HG03354 (cell line): Measurements from ENCODE around the gene SH3RF2.
"Not testable (repeated sequence)": the region's sequence is repeated elsewhere in the genome, so short reads cannot be mapped to it uniquely, and the experiment has no call there.

Experiments
- ATAC-seq: cut with Tn5 transposase; IDR thresholded peaks from one replicate; pipeline ENCODE4 v1.9.1; 2021; ENCODE audit warnings: mild to moderate bottlenecking; ENCODE audit not compliant: unreplicated experiment, poor library complexity, severe bottlenecking

SH3RF2 gene

GRCh38 chr5:145936401-145937131 lies at the start of gene SH3RF2:
TSS of gene SH3RF2 (plus strand) at chr5:145936578. CDS start at chr5:145937929, 1,351 bp downstream.
- ATAC-seq: peak; percentile 60

GRCh38 chr5:145887217-145887616 lies 49.2 kb upstream of the SH3RF2 start:
- no peak for ATAC-seq

GRCh38 chr5:145887976-145888574 lies 48.3 kb upstream of the SH3RF2 start:
- ATAC-seq: peak; percentile 66

- ATAC-seq: no peak
Measured at GRCh38 chr5:145889611-145890010, 46.8 kb upstream of the SH3RF2 start.

- ATAC-seq: not testable (repeated sequence)
Measured at GRCh38 chr5:145891378-145891777, 45.0 kb upstream of the SH3RF2 start.

GRCh38 chr5:145898171-145898570 lies 38.2 kb upstream of the SH3RF2 start:
- no peak for ATAC-seq

- no peak for ATAC-seq
Measured at GRCh38 chr5:145902421-145902820, 34.0 kb upstream of the SH3RF2 start.

- peak; percentile 74 for ATAC-seq
Measured at GRCh38 chr5:145903113-145903512, 33.3 kb upstream of the SH3RF2 start.

- ATAC-seq: no peak
Measured at GRCh38 chr5:145903867-145904266, 32.5 kb upstream of the SH3RF2 start.

- no peak for ATAC-seq
Measured at GRCh38 chr5:145904743-145905142, 31.6 kb upstream of the SH3RF2 start.

GRCh38 chr5:145906401-145906800 lies 30.0 kb upstream of the SH3RF2 start:
- no peak for ATAC-seq

- ATAC-seq: no peak
Measured at GRCh38 chr5:145908206-145908960, 28.0 kb upstream of the SH3RF2 start.

- no peak for ATAC-seq
Measured at GRCh38 chr5:145911164-145911563, 25.2 kb upstream of the SH3RF2 start.

- no peak for ATAC-seq
Measured at GRCh38 chr5:145912019-145912418, 24.4 kb upstream of the SH3RF2 start.

- ATAC-seq: no peak
Measured at GRCh38 chr5:145912594-145912993, 23.8 kb upstream of the SH3RF2 start.

- no peak for ATAC-seq
Measured at GRCh38 chr5:145913701-145914100, 22.7 kb upstream of the SH3RF2 start.

- ATAC-seq: no peak
Measured at GRCh38 chr5:145915970-145916638, 20.3 kb upstream of the SH3RF2 start.

GRCh38 chr5:145917288-145917687 lies 19.1 kb upstream of the SH3RF2 start:
- no peak for ATAC-seq

- ATAC-seq: no peak
Measured at GRCh38 chr5:145918397-145918796, 18.0 kb upstream of the SH3RF2 start.

GRCh38 chr5:145919413-145919812 lies 17.0 kb upstream of the SH3RF2 start:
- ATAC-seq: no peak
